Measurements from ENCODE around the gene IGBP1.
A peak's percentile ranks its signal among the peaks of the same experiment; 100 is the strongest.
"Not testable (repeated sequence)": the region's sequence is repeated elsewhere in the genome, so short reads cannot be mapped to it uniquely, and the experiment has no call there.

Gene IGBP1
- 54.6 to 82.9 reads per million in 2 donors for total RNA-seq

DNA sequence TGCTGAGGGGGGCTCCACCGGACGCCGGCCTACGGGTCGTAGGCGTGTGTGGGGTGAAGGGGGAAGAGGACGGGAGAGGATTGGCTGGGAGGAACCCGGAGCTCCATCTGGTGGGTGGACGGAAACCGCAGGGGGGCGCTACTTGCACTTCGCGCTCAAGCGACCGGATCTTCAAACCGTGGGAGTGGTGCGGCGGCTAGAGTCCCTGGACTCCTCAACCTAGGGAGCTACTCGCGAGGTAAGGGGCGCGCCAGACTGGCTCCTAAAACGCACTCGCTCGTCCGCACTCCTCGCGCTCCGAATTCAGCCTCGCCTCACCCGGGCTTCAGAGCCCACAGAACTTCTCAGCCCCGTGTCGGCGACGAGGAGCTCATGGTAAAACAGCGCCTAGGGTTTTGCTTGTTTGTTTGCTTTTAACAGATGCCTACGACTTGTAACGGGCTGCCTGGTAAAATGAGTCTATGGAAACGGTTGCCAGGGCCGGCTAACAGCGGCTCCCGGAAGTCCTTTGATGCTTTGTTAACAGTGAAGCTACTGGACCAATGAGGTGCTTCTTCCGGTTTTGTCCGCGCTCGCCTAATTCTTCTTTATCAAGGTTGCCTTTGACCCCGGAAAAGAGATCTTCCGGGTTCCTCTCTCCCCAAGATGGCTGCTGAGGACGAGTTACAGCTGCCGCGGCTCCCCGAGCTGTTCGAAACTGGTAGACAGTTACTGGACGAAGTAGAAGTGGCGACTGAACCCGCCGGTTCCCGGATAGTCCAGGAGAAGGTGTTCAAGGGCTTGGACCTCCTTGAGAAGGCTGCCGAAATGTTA is at the start of gene IGBP1:
IGBP1 (plus strand) TSS at position 145 of the 813 bp plus-strand sequence; CDS start at position 646, 501 bp downstream.
- DNase-seq = peak; percentile 25 to 94 (median 72)

DNA sequence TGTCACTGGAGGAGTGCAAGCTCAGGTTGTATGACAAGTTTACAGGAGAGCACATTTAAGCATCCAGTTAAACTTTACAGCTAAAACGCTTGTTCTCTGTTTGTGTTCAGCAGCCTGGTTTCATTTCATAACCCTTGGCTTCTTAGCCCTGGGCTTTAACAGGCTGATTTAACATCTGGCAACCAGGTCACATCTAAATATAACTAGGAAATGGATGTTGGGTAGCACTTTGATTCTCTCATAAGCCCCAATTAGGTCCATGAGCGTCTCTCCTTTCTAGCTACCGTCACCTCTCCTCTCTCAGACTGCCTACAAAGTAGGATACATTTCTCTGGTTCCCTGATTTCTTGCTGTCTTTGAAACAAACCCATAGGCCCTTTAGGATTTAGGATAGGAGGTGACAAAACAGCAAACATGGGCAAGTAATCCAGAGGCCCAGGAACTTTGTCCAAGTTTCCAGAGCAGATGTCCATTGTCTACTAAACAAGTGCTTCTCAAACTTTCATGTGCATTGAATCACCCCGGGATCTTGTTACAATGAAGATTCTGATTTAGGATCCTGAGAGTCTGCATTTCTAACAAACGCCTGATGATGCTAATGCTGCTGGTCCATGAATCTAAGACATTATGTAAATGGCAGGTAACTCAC is 48.5 kb upstream of the IGBP1 start:
- no peak for DNase-seq

DNA sequence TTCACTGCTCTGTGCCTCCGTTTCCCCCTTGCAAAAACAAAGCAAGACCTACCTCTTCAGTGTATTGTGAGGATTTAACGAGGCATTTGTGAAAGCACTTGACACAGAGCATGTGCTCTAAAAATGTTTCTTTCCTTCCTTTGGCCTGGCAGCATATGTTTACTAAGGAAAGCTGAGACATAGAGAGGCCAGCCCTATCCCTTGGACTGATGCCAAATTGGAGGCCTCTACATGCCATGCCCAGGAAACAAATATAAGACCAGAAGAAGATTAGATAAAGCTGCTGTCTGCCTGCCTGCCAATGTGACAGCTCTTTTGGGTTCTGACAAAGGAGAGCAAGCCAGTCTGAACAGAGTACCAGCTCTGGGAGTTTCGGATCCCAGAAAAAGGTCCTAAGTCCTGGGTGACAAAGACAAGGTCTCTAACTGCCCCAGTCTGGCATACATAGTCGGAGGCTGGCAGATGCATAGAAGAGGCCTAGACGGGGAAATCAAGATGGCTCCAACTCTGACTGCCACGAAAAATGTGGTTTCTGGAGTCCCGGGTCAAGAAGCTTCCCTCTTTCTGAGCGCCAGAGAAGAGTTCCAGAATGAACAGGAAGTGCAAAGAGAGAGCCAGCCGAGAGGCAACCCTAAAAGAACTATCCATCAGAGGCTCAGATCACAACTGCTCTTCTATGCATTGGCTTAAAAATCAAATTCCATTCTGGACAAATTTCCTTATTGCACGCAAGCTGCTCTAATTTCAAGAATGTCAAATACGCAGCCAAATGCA is 45.2 kb upstream of the IGBP1 start:
- no peak for DNase-seq

DNA sequence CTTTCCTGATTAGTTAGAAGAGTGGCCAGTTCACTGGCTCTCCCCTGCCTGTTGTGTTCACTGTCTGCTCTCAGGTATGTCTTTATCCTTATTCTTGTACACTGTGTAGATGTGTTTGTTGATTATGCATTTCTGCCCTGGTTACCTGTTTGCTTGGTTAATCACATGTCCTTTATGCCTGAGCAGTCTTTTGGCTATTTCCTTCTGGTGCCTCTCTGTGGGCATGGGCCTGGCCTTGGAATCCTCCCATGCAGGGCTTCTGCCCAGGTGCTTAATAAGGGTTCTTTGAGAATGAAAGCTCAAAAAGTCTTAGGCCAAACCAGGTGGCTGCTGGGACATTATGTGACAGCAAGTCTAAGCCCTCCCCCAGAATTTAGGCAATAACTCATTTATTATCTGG is 44.5 kb upstream of the IGBP1 start:
- DNase-seq = no peak

DNA sequence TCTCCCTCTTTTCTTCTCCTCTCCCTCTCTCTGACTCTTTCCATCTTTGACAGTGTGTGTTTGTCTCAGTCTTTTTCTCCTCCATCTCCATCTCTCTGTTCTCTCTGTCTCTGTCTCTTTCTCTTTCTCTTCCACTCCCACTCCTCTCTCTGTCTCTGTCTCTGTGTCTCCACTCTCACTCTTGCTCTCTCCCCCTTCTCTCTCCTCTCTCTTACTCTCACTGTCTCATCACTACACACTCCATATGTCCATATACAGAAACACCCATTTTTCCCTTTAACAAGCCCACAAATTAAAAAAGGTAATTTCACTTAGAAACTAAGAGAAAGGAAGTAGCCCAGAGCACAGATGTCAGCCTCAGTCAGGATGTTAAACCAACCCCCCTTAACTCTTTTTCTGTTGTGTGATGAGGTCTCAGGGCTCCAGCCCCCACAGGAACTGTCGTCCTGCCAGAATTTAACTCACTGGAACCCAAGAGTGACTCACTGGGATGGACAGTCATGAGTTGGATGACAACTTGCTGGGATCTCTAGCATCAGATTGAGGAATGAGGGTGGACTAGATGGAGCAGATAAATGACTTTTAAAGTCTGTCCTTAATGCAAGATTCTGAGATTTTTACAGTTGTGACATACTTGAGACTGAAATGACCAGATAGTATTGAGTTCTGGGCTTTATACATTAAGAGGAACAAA is 43.5 kb upstream of the IGBP1 start:
- DNase-seq = no peak

DNA sequence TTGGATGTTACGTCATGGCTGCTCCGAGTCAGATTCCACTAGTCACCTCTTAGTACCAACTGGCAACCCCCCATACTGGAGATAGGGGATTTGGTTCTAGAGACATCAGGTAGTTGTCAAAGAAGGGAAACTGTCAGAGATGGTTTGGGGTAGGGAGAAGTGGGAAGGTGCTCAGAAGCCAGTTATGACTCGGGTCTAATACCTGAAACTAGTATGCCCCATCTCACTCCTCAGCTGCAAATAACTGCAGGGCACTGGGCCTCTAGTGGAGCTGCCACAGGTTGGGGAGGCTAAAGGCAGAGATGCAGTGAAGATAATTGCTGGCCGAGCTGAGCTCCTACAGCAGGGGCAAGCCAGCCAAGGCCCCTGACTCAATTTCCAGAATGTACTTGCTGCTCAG is 41.0 kb upstream of the IGBP1 start:
- DNase-seq = no peak

DNA sequence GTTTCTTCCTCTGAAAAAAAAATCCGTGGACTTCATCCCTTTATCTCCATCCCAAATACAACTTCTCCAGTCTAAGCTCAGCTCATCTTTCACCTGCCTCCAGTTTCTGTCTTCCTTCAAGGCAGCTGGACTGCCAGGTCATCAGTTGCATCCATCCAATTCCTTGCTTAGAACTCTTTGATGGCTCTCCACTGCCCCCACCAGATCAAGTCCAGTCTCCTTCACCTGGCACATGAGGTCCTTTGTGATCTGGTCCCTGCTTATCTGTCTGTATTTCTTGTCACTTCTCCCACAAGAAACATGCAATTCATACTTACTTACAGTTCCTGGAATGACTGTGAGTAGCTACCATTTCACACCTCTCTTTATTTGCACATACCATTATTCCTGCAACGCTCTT is 37.2 kb upstream of the IGBP1 start:
- DNase-seq = no peak

DNA sequence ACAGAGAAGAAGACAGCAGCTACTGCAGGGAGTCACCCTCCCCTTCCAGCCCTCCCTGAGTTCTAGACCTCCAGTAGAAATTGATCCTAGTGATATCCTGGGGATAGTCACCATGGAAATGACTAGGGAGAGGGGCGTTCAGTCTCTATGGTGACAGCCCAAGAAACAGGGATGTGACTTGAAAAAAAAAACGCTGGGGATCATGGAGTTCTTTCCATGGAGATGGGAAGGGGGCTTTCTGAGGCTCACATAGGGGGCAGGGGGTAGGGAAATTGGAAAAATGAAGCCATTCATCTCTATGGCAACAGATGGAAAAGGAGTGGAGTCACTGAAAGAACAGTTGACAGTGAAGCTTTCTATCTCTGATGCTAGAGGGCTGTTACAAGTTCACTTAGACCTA is 28.0 kb upstream of the IGBP1 start:
- DNase-seq = no peak

DNA sequence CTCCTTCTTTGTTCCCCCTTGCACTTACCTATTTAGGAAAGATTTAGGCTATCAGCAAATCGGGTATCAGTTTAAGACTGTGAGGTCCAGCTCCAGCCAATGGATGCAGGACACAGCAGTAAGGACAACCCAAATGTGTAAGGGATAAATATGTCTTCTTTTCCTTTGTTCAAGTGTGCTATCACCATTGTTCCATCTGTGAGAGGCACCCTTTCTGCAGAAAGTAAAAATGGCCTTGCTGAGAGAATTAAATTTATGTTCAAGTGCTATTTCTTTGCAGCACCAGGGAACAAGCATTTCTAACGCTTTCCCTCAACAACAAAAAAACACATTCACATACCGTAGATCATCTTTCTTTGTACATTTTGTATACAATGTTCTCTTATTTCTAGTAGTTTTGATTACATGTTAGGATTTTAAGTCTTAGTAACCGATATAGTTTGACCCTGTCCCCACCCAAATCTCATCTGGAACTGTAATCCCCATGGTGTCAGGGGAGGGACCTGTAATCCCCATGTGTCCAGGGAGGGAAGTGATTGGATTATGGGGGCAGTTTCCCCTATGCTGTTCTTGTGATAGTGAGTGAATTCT is 21.7 kb upstream of the IGBP1 start:
- not testable (repeated sequence) for DNase-seq

DNA sequence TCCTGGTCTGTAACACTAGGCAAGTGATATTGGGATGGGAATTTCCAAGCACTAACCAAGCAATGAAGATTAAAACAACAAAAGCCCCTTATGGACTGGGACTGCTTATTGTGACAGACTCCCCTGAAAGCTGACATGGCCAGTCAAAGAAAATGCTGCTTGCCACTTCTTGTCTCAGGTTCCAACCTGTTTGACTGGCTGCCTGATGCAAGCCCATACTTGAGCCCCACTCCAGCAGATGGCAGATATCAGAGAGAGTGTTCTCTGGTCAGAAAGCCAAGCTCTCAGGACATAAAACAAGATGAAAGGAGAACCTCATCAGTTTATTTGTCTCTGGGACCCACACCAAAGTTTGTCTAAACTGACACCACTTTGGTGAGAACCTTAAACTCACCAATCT is 15.5 kb upstream of the IGBP1 start:
- no peak for DNase-seq

DNA sequence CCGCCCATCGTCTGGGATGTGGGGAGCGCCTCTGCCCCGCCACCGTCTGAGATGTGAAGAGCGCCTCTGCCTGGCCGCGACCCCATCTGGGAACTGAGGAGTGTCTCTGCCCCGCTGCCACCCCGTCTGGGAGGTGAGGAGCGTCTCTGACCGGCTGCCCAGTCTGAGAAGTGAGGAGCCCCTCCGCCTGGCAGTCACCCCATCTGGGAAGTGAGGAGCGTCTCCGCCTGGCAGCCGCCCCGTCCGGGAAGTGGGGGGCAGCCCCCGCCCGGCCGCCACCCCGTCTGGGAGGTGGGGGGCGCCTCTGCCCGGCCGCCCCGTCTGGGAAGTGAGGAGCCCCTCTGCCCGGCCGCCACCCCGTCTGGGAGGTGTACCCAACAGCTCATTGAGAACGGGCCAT is 10.2 kb upstream of the IGBP1 start:
- not testable (repeated sequence) for DNase-seq

DNA sequence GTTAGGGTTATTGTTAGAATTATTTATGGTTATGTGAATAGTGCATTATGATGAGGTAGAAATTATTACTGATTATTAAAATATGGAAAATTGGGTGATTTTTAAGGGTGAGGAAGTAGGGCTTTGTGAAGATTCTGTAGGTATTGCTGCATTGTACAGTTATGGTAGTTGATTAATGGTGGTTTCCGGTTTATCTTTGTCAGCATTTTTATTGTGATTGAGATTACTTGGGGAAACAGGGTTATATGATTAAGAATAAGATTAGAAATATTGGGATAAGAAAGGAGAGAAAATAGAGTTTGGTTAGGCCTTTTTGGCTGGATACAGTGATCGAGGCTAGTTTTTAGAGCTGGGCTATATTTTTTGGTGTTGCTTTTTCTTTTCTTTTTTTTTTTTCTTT is 8.6 kb upstream of the IGBP1 start:
- no peak for DNase-seq

DNA sequence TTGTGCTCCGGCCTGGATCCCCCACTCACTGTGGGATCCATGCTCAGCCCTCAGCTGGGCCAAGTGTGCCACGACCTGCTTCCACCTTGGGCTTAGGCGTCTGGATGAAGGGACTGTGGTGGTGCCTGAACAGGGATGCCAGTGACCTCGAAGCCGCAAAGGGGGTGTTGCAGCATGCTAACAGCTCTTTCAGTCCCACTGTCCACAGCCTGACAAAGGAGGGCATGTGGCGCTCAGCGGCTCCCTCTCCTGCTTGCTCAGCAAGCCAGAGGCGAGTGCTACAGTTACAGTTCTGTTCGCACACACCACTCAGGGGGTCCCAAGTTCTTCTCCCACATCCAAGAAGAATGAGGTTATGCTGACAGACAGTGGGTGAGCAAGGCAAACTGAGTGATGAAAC is 5.2 kb upstream of the IGBP1 start:
- no peak for DNase-seq

DNA sequence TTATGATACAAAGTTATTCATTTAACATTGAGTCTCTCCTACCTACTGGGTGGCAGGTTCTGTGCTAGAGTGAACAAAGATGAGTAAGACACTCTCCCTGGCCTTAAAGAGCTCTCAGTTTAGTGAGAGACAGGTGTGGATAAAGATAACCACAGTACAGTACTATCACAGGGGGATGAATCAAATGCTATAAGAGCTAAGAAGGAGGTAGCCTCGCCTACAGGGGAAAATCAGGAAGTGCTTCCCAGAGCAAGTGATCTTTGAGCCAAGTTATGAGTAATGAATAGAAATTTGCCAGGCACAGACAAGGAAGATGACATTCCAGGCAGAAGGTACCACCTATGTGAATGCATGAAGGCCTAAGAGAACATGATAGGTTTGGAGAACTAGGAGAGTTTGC is 3.4 kb upstream of the IGBP1 start:
- DNase-seq = no peak

DNA sequence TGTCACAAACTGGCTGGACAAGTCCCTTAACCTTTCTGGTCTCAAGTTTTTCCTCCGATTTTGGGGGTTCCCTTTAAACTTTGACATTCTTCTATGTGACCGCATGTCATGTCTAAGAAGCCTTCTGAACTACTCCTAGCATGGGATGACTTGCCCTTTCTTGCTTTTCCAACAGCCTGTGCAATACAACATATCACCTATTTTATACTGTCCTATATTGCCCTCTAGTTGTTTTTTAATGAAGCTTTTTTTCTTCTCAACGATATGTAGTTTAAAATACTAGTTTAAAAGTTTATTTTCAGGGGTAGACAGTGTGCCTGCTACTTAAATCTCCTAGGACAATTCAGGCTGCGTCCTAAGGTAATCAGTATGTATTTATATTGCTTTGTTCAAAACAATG is 1.0 kb upstream of the IGBP1 start:
- DNase-seq = peak in 1 of 5 experiments; percentile 28

DNA sequence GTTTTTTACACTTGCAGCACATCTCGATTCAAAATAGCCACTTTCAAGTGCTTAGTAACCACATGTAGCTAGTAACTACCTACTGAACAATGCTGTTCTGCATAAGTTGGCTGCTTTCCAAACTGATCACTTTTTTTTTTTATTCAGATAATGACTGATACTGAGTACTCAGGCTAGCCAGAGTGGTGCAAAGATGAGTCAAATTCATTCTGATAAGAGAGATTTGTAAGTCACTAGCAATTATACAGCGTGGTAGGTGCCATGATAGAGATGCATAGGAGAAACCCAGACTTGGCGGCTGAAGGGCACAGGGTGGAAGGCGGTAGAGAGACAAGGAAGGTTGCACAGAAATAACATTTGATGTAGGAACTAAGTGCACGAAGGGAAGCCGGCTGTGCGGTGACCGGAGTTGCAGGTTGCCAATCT is 357 bp upstream of the IGBP1 start:
- DNase-seq = peak in 1 of 5 experiments; percentile 85

DNA sequence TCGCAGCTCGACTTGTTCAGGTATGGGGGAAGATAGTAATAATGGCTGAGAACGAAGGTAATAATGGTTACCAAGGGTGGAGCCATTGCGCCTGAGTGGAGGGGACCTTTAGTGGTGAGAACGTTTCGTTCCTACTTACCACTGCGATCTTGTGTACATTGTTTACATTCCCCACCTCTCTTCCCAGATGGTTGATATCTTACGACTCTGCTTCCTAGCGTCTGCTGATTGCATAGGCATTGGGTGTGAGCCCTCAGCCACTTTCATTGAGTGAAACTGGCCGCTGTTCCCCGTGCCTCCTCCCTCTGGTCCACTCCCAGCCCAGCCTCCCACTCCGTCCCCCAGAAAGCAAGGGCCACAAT is 850 bp downstream of the IGBP1 start:
- DNase-seq = no peak

DNA sequence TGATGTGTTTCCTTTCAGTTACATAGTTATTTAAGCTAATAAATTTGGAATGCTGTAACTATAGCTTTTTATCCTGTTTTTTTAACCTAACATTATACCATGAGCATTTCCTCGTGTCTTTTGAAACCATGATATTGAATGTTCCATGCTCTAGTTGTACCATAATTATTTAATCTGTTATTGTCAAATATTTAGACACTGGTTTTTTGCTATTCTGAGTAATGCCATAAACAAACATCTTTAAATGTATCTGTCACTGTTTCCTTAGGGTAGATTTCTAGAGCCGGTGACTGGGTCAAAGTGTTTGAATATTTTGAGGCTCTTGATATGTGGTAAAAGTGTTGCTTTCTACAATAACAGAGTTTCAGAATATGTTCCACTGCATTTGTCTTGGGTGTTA is 5.4 kb downstream of the IGBP1 start:
- no peak for DNase-seq

DNA sequence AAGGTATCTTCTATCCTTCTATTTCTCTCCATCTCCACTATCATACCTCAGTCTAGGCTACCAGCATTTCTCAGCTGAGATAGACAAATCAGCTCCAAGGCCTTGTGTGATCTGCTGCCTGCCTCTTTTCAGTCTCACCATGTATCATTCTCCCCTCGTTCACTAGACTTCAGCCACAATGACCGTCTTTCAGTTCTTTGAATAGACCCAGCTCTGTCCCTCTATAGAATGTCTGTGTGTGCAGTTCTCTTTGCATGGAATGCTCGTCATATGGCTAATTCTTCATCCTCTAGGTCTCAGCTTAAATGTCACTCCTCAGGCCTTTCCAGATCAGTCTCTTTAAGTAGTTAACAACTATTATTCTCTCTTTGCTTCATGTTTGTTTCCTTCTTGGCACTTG is 6.5 kb downstream of the IGBP1 start:
- no peak for DNase-seq

DNA sequence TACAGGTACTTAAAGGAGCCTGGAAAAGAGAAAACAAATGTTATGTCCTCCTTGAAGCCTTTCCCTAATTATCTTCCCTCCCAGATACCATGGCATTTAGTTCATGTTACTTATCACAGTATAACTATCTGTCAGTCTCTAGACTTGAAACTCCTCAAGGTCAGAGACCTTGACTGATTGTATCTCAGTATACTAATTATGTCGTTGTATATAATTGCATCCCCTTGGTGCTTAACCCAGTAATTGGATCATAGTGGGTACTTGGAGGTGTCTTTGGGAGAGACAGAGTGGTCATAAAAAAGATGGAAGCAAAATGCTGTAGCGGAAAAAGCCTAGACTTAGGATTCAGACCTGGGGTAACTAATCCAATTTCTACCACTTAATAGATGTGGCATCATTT is 8.1 kb downstream of the IGBP1 start:
- no peak for DNase-seq

DNA sequence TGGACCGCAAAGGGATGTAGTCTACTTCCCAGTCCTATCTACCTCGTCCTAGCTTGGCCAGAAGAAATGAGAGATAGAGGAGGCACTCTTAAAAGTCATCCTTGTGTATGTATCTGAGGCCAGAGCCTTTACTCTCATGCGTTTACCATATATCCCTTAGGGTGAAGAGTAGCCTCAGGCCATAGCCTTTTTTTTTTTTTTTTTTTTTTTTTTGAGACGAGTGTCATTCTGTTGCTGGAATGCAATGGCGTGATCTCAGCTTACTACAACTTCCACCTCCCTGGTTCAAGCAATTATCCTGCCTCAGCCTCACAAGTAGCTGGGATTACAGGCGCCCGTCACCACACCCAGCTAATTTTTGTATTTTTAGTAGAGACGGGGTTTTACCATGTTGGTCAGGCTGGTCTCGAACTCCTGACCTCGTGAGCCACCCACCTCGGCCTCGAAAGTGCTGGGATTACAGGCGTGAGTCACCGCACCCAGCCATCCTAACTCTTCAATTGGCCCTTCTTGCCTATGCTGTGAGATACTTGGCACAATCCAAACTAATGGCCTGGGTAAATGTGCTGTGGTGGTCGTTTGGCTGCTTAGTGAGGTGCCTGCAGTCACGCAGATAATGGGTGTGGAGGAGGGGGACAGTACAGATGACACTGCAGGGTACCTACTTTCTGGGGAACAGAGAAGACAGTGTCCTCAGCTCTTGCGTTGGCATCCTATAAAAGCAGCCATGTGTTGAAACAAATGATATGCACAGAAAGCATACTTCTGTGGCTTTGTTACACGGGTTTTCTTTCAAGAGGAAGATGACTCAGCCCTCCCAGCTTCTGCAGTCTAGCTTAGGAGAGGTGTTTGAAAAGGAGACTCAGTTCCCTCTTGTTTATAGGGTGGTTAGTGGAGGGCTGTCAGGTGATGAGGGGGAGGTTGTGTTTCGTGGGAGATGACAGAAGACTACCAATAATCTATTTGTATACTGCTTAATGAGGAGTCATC is 33.6 kb downstream of the IGBP1 start:
- no peak for DNase-seq

All from T-helper 2 cell (primary cell).